ENCODE data around the gene WNK2.

DNA sequence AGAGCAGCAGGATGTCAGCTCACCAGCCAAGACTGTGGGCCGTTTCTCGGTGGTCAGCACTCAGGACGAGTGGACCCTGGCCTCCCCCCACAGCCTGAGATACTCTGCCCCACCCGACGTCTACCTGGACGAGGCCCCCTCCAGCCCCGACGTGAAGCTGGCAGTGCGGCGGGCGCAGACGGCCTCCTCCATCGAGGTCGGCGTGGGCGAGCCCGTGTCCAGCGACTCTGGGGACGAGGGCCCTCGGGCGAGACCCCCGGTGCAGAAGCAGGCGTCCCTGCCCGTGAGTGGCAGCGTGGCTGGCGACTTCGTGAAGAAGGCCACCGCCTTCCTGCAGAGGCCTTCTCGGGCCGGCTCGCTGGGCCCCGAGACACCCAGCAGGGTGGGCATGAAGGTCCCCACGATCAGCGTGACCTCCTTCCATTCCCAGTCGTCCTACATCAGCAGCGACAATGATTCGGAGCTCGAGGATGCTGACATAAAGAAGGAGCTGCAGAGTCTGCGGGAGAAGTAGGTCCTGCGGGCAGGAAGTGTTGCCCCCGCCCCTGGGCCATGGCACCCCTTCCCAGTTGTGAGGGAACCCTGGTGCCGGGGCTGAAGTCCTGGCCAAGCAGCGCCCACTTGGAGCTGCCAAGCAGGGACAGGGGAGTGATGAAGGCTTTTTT, 108.9 kb downstream of the WNK2 start:
- no peak for TF ChIP-seq POLR2A (IDR thresholded peaks at IDR 0.05)
- TF ChIP-seq, protein P1, sequence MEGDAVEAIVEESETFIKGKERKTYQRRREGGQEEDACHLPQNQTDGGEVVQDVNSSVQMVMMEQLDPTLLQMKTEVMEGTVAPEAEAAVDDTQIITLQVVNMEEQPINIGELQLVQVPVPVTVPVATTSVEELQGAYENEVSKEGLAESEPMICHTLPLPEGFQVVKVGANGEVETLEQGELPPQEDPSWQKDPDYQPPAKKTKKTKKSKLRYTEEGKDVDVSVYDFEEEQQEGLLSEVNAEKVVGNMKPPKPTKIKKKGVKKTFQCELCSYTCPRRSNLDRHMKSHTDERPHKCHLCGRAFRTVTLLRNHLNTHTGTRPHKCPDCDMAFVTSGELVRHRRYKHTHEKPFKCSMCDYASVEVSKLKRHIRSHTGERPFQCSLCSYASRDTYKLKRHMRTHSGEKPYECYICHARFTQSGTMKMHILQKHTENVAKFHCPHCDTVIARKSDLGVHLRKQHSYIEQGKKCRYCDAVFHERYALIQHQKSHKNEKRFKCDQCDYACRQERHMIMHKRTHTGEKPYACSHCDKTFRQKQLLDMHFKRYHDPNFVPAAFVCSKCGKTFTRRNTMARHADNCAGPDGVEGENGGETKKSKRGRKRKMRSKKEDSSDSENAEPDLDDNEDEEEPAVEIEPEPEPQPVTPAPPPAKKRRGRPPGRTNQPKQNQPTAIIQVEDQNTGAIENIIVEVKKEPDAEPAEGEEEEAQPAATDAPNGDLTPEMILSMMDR (IDR thresholded peaks at IDR 0.05) = no peak
